GM18498 (cell line): ENCODE measurements around the gene TARBP1.
"Not testable (repeated sequence)": the region's sequence is repeated elsewhere in the genome, so short reads cannot be mapped to it uniquely, and the experiment has no call there.

Source experiments
- ATAC-seq: cut with Tn5 transposase; IDR thresholded peaks from one replicate; pipeline ENCODE4 v1.9.1; 2021; ENCODE audit warnings: mild to moderate bottlenecking, moderate library complexity; ENCODE audit not compliant: unreplicated experiment

TARBP1 gene

DNA sequence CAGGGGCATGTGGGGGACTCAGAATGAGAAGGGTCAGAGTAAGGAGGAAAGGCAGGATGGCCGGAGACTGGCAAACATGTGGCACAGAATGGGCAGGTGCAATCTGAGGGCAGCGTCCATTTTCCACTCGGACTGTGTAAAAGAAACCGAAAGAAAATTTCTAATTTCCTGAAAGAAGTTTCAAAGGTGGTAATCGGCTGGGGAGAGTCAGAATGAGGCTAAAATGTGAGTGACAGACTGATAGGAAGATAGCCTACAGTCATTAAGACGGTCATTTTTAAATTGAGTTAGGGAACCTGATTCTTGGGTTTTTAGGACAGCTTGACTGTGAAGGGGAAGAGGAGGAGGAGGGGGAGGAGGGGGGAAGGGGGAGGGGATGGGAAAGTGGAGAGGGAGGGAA is 82.1 kb downstream of the TARBP1 start:
- ATAC-seq = no peak

DNA sequence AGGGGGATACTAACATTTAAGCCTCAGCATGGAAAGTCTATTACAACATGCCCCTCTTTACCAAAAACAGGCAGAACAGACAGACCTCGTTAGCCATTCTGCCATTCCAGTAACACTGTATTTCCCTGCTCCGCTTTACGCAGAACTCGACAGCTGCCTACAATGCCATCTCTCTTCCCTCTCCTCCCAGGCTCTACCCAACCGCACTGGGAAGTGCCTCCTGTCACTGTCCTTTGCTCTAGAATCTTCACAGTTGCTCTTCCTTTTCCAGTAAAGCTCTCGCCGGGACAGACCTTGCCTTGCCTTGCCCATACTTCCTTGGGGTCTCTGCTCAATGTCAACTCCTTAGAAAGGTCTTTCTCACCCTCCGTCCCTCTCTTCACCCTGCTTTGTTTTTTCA is 82.9 kb downstream of the TARBP1 start:
- no peak for ATAC-seq

DNA sequence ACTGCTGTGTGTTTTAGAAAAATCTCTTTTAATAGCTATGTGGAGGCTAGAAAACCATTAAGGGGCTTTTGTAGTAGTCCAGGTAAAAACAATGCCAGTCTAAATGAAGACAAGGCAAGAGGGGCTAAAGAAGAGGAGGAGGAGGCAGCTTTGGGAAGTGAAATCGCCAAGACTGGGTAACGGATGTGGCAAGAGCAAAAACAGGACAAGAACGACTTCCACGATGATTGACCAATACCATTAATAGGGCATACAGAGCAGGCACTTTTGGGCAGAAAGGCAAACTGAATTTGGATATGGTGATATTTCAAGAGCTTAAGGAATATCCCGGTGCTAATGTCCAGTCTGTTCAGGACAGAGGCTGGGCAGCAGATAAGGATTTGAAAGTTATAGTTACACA is 83.7 kb downstream of the TARBP1 start:
- no peak for ATAC-seq

DNA sequence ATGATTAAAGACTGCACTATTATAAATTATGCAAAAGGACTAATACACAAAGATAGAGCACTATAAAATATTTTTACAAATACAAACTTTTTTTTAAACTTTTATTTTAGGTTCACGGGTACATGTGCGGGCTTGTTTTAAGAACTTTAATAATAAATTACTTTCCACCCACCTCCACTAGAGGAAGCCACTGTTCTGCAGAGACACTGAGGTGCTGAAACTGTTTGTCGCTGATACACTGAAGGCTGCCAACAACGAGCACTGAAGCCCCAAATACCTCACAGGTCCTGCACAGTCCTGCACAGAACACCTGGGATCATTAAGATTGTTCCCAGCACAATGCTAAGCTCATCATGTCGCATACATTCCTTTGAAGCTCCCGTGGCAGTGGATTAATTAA is 85.8 kb downstream of the TARBP1 start:
- ATAC-seq = no peak

DNA sequence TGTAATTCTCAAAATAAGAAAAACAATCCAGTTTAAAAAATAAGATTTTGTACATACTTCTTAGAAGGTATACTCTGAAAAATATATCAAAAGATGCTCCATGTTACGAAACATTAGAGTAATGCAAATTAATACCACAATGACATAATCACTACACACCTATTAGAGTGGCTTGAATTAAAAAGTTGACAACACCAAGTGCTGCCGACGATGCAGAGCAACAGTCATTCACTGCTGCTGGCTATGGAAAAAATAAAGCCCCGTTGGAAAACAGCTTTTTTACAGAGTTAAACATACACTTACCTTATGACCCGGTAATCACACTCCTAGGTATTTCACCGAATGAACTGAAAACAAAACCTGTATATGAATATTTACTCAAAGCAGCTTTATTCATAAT is 90.9 kb downstream of the TARBP1 start:
- ATAC-seq = no peak

DNA sequence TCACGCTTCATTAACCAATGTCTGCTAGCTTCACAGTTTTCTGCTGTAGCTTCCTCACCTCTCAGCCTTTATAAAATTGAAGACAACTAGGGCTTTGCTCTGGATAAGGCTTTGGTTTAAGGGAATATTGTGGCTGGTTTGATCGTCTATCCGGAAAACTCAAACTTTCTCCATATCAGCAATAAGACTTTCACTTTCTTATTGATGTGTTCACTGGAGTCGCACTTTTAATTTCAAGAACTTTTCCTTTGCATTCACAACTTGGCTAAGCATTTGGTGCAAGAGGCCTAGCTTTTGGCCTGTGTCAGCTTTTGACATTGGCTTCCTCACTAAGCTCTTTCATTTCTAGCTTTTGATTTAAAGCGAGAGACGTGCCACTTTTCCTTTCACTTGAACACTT is 92.9 kb downstream of the TARBP1 start:
- no peak for ATAC-seq

DNA sequence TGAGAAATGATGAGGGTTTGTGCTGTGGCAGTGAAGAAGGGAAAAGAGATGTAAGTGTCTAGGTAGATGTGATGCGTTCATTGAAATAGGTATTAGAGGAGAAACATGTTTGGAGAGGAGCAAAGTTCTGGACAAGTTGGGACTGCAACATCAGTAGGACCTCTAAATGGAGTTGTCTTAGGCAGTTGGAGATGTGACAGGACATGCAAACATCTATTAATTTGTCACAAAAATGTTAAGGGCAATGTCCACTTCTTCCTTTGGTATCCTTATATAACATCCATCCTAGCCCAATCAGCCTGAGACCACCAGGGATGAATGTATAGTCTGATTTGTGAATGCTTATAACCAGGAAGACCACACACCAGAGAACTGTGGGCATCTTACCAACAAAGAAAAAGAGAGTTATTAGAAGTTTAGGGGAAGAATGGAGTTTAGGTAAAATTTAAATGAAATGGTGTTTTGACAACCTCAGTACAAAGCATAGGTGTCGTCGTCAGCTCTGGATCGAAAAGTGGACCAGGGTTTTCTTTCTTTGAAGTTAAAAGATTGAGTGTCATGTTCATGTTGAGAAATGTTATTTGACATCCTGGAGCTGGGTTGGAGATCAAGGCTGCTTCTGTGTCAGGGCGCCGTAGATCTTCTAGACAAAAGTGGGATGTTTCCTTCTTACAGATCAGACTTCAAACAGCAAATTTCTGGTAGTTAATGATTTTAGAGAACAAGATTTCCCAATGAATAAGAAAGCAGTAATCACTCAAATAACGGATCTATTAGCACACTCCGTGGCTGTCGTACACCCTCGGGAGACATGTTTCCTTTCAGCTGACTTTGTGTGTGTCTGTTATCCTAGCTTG is 97.1 kb downstream of the TARBP1 start:
- no peak for ATAC-seq

DNA sequence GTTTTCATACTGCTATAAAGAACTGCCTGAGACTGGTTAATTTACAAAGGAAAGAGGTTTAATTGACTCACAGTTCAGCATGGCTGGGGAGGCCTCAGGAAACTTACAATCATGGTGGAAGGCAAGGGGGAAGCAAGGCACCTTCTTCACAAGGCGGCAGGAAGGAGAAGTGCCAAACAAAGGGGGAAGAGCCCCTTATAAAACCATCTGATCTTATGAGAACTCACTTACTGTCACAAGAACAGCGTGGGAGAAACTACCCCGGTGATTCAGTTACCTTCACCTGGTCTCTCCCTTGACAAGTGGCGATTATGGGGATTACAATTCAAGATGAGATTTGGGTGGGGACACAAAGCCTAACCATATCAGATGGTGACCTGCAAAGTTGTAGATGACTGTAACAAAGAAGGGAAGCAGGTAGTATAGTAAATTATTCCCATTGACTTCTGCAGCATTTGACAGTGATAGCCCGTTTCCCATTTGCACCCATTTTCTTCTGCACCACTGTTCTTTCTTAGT is 99.3 kb downstream of the TARBP1 start:
- ATAC-seq = not testable (repeated sequence)

DNA sequence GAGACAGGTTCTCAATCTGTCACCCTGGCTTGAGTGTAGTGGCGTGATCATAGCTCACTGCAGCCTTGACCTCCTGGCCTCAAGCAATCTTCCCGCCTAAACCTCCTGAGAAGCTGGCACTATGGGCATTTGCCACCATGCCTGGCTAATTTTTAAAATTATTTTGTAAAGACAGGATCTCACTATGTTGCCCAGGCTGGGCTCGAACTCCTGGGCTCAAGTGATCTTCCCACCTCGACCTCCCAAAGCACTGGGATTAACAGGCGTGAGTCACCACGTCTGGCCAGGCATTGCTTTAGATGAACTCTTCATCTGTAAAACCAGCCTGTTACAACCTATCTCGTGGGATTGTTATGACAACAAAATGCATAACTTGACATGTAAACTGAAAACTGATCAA is 103.3 kb downstream of the TARBP1 start:
- no peak for ATAC-seq

DNA sequence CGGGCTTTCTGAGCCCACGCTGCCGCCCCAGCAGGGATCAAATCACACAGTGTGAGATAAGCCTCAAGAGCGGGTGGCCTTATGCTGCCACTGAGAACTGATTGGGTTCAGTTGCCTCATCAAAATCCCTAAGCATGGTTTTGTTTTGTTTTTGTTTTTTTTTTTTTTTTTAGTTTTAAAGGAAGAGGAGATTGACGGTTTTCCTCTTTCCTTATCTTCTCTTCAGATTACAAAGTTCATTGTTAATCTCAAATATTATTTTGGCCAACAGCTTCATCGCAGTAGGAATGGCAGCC is 105.1 kb downstream of the TARBP1 start:
- peak; percentile 25 for ATAC-seq

DNA sequence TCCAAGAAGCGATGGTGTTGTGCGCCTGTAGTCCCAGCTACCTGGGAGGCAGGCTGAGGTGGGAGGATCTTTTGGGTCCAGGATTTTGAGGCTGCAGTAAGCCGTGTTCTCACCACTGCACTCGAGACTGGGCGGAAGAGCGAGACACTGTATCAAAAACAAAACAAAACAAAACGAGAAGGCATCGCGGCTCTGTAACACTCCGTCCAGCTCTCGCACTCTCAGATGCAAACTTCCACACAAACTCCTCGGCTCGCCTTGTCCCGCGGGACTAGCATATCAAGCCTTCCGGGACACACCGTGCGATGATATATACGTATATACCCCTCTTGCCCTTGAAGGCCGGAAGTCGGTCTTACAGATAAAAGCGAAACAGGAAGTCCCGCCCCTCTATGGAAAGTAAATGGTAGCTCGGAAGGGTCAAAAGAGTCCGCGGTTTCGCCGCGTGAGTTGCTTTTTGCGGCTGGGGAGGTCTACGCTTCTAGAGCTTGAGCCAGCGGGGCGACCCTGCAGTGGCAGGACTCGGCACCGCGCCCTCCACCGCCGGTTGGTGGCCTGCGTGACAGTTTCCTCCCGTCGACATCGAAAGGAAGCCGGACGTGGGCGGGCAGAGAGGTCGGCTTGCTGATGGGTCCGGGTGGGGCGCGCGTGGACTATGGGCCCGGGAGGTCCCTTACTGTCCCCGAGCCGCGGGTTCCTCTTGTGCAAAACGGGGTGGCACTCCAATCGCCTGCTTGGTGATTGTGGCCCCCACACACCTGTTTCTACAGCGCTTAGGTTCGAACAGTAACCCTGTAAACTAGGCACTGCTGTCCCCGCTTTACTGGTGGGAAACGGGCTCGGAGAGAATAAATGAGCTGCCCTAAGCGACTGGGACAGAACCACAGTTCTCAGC is 105.7 kb downstream of the TARBP1 start, which contains the start of gene COA6:
TSS of gene COA6 (plus strand) at position 393 of the 895 bp plus-strand sequence. CDS start at position 404, 11 bp downstream.
- peak; percentile 92 for ATAC-seq

DNA sequence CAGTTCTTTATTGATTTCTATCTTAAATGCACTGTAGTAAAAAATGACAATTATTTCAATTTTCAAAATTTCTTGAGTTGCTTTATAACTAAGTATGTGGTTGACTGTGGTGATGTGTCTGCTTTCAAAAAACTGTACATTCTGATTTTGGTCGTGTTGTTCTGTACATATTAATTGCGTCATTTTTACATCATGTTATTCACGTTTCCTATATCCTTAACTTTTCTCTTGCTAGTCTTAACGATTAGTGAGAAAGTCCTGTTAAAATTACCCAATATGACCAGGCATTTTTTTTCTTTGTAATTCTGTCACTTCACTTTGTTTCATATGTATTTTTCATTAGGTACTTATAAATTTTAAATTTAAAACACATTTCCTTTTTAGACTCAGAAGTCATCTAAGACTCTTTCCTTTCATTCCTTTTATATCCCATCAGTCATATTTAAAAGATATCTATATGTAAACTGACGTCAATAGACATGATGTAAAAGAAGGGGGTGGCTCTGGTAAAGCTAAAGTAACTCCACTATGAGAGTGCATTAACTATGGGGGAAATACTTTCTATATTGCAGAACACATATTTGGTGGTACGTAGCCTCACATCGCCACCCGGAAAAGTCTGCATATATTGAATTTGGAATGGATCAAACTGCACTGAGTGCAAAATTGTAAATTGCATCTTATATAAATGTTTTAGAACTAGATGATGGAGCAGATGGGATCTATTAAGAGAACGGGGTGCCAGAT is 106.8 kb downstream of the TARBP1 start:
- no peak for ATAC-seq

DNA sequence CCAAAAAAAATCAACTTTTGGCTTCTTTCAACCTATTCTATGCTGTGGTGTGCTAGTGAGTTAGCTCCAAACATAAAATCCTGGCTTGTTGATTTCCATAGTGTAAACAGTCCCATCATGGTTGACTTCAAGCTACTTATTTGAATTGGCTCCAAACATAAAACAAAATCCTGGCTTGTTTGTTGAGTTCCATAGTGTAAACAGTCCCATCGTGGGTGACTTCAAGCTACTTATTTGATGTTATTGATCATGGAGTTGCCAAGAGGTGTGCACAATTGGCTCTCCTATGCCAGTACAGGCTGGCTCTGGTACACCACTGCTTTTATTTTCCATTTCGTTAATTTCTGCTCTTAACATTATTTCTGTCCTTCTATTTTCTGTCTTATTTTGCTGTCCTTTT is 107.6 kb downstream of the TARBP1 start:
- ATAC-seq = no peak

DNA sequence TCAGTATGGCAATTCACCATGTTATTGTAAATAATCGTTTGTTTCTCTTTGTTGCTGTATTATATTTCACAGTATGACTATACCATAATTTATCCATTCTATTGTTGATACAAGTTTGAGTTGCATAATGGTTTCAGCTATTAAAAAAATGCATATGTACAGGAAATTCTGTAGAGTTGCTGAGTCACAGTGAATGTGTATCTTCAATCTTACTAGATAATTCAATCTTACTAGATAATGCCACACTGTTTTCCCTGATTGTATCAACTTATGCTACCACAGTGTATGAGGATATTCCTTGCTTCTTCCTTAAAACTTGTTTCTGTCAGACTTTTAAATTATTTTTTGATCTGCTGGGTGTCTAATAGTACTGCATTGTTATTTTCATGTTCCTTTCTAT is 109.2 kb downstream of the TARBP1 start:
- ATAC-seq = no peak

DNA sequence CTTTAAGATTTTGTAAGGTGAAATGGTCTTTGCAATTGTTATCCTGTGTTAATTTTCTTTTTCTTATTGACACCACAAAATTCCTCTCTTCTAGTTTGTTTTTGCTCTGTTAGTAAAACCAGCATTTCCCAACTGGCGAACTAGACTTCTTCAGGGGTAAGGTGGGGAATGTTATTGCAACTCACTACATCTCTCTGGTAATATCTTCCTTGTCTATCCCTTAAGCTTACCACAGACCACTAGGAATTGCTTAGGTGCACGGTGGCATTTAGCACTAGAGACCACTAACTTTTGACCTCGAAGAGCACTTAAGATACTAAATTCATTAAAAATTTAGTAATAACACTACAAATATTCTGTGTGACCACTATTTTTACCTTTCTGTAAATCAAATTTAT is 109.9 kb downstream of the TARBP1 start:
- no peak for ATAC-seq

DNA sequence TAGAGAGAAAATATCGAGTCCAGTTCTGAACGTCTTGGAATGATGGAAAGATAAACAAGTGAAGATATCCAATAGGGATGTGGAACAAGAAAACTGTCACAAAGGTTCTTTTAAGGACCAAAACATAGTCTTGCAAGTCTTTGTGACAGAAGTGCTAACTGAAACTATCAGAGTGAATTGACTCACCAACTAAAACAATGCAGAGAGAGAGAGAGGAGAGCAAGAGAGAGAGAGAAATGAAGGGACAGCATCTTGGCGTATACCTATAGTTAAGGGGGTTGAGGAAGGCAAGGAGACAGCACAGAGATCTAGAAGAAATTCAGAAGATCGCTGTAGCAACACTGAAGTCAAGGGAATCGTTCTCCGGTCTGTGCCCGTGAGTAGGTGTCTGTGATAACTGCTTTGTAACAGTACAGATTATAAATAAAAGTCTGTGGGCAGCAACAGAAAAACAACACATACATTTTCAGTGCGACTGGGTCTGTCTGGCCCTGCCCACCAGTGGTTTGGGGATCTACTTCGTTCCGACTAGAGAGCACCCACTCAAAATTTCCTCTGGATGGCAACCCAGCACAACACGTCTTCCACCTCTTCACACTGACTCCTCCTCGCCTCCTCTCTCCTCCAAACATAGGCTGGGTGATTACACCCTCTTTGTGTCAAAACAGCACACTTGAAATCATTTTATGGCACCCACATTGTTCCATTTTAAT is 110.5 kb downstream of the TARBP1 start:
- ATAC-seq = no peak

DNA sequence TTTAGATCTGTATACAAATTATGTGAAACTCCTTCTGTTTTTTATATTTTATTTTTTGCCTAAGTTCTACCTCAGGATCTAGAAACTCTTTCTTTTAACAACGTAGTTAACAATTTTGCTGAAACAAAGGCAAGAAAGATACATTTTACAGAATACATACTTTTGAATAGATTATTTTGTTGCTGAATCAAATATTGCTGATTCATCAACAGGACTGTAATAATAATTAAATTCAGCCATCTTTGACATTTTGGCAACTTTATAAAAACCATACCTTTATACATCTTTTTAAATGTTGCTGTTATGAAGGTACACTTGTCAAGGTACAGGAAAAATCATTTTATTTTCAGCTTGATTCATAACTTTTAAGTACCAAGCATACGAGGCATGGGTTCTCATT is 116.4 kb downstream of the TARBP1 start:
- ATAC-seq = no peak

DNA sequence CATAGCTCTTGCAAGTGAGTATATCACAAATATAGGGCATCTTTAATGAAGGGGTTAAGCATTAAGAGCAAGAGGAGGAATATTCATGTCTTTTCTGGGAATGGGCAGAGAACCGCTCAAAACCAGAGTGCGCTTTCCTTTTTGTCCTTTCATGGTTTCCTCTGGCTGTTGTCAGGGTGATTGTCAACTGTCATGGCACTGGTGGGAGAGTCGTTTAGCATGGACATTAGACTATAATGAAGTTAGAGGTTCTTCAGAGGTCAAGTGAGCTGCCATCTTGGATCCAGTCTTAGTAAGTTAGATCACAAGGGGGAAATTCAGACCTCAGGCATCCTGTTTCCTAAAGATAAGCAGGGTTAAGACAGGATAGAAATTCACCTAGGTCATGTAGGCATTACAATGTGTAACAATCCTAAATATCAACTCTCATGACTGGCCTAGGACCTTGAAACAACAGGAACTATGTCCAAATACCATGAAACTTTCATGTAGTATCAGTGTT is 117.8 kb downstream of the TARBP1 start:
- ATAC-seq = no peak

DNA sequence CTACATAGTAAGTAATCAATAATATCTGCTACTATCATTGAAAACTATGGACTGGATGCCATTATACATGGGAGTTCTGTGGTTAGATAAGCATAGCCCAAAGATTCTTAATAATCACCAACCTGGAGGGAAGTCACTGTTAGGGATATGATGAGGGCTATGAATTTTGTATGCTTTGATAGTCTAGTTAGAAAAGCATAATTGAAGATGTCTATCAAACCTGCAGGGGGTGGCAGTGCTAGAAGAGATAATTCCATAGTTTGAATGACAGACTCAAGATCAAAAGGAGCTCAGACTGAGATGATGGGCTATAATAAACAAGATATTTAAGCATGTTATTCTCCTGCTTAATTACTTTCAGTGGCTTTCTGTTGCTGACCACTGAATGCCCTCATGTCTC is 121.1 kb downstream of the TARBP1 start:
- ATAC-seq = no peak

DNA sequence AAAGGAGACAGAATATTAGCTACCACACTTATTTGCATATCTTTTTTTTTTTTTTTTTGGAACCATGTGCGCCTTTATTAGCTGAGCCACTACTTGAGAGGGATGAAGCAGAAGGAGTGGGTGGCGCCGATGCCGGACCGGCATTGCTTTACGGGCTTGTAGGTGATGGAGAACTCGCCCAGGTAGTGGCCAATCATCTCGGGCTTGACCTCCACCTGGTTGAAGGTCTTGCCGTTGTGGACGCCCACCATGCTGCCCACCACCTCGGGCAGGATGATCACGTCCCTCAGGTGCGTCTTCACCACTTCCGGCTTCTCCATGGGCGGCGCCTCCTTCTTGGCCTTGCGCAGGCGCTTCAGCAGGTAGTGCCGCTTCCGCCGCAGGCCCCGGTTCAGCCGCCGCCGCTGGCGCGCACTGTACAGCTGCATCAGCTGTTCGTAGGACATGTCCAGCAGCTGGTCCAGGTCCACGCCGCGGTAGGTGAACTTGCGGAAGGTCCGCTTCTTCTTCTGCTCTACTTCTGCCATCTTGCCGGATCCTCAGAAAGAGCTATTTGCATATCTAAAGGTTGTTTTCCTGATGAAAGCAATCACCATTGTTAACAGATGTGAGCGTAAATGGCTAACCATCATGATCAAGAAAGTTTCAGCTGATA is 122.2 kb downstream of the TARBP1 start:
- ATAC-seq = peak; percentile 66
